ENCODE results near the gene POGZ.

DNA sequence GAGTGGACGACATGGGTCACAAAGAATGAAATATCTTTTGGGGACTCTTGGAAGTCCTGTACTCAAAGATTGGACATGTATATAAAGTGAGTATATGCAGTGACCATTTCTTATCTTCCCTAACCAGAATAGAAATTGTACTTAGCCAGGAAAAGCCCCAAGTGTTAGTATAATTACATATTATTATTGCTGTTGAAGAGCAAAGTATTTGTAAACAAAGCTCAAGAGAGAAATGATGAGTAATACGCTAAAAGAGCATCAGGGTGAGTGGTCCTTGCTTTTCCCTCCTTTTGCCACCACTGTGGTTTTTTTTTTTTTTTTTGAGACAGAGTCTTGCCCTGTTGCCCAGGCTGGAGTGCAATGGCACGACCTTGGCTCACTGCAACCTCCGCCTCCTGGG is 45.5 kb upstream of the POGZ start:
- no peak for TF ChIP-seq NR2F6 (IDR thresholded peaks at IDR 0.05)
- TF ChIP-seq NR2F6 (CRISPR knock-in tag; IDR thresholded peaks at IDR 0.05): no peak
- no peak for TF ChIP-seq GLI4 (CRISPR knock-in tag; IDR thresholded peaks at IDR 0.05; ENCODE audit: borderline replicate concordance)
- TF ChIP-seq POLR2A (IDR thresholded peaks at IDR 0.05; ENCODE audit: insufficient read depth in 1 of 2, low read depth in 2 of 2, low read length in 2 of 2): no peak
- TF ChIP-seq, protein P1, sequence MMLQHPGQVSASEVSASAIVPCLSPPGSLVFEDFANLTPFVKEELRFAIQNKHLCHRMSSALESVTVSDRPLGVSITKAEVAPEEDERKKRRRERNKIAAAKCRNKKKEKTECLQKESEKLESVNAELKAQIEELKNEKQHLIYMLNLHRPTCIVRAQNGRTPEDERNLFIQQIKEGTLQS (CRISPR knock-in tag; IDR thresholded peaks at IDR 0.05): no peak
- TF ChIP-seq, protein P2, sequence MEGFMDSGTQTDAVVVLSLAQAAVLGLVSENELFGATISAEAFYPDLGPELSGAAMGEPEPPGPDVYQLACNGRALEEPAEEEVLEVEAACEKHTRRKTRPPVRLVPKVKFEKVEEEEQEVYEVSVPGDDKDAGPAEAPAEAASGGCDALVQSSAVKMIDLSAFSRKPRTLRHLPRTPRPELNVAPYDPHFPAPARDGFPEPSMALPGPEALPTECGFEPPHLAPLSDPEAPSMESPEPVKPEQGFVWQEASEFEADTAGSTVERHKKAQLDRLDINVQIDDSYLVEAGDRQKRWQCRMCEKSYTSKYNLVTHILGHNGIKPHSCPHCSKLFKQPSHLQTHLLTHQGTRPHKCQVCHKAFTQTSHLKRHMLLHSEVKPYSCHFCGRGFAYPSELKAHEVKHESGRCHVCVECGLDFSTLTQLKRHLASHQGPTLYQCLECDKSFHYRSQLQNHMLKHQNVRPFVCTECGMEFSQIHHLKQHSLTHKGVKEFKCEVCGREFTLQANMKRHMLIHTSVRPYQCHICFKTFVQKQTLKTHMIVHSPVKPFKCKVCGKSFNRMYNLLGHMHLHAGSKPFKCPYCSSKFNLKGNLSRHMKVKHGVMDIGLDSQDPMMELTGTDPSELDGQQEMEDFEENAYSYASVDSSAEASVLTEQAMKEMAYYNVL (CRISPR knock-in tag; IDR thresholded peaks at IDR 0.05; ENCODE audit: borderline replicate concordance): no peak
- TF ChIP-seq ZNF780A (CRISPR knock-in tag; IDR thresholded peaks at IDR 0.05): no peak
- no peak for TF ChIP-seq FOSL1 (CRISPR knock-in tag; IDR thresholded peaks at IDR 0.05; ENCODE audit: borderline replicate concordance)
- no peak for TF ChIP-seq SMC3 (IDR thresholded peaks at IDR 0.05; ENCODE audit: low read length)
- TF ChIP-seq ZNF816 (CRISPR knock-in tag; IDR thresholded peaks at IDR 0.05; ENCODE audit: borderline replicate concordance): no peak
- no peak for TF ChIP-seq EZH2 (conservative IDR thresholded peaks at IDR 0.05; ENCODE audit: low read depth, low read length)
- no peak for TF ChIP-seq ETV5 (CRISPR knock-in tag; IDR thresholded peaks at IDR 0.05; ENCODE audit: borderline replicate concordance)

Data from HepG2 (cell line).